ENCODE data around the gene CDC42BPG. TPM values are rescaled to one million over a fixed set of nuclear protein-coding genes. Genes with fewer than 3 reads are reported as not detected.

The CDC42BPG gene
- polyA plus RNA-seq, 6 donors from 2014 or later: 0.17 to 0.57 (median 0.33) TPM; not detected in 2

DNA sequence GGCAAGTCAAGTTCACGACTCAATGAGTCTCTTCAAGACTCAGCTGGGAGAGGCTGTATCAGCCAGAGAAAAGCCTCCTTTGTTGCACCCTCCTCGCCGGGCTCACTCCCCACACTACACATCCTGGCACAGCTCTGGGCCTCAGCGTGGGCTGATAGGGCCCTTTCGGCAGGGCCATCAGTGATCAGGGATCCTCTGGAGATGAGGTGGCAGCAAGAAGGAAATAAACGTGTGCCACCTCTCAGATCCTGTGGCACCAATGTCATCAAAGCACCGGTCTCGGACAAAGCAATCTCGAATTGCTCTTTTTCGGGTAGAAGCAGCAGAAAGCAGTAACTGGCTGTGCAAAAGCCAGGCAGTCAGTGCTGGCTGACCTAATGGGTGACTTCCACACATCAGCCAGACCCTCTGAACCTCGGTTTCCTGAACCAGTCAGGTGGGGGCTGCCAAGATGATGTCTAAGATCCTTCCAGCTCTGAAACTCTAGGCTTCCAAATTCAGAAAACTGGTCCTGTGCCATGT, 31.8 kb upstream of the CDC42BPG start:
- no peak for DNase-seq
- H3K27me3 Mint-ChIP-seq: no peaks in the 10 kb centered on the region
- H3K4me1 Mint-ChIP-seq: peaks cover 72 to 82% (median 78%) of the 10 kb centered on the region in 3 donors
- peaks cover 3 to 7% of the 10 kb centered on the region in 2 donors for H3K36me3 Mint-ChIP-seq
- peak overlapping the region in 4 of 6 donors; percentile 79 to 96 (median 90) for H3K27ac Mint-ChIP-seq
- no peaks in the 10 kb centered on the region for H3K9me3 Mint-ChIP-seq
- peak overlapping the region; percentile 89 to 99 (median 97) for H3K4me3 Mint-ChIP-seq
- ATAC-seq (ENCODE audit: low read depth in 2 of 2): no peak

DNA sequence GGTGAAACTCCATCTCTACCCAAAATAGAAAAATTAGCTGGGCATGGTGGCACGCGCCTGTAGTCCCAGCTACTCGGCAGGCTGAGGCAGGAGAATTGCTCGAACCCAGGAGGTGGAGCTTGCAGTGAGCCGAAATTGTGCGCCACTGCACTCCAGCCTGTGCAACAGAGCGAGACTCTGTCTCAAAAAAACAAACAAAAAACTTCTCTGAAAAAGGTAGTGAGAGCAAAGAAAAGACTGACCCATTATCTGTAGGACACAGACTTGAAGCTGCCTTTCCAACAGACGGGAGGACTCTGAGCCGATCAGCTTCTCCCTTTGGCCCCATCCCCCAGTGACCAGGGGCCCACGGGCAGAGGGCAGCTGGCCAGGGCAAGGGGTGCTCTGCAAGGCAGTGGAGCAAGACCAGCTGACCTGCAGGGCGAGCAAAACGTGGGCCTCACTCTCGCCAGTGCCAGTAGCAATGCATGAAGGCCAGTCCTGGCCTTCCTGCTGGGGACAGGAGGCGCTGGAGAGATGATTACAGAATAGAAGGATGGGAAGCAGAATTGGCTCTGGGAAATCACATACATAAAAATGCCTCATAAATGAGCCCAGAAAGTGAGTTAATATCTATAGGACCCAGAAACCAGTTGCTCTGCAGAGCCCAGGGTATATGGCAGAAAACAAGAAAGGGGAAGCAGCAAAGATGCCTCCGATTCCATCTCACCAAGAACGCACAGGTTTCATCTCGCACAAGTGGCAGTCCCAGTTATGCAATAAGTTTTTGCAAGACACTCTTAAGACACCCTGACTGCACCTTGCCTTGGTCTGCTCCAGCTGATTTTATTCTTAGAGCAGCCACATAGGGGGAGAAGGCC, 31.1 kb upstream of the CDC42BPG start:
- Mint-ChIP-seq H3K9me3 (no peaks in the 10 kb centered on the region), H3K27ac (peak overlapping the region in 4 of 6 donors; percentile 79 to 96 (median 90)), H3K36me3 (peaks cover 7% of the 10 kb centered on the region in 2 donors), H3K27me3 (no peaks in the 10 kb centered on the region), H3K4me1 (peaks cover 71 to 82% (median 78%) of the 10 kb centered on the region in 3 donors), H3K4me3 (peak overlapping the region; percentile 89 to 99 (median 97))
- no peak for ATAC-seq (ENCODE audit: low read depth in 2 of 2)
- no peak for DNase-seq

DNA sequence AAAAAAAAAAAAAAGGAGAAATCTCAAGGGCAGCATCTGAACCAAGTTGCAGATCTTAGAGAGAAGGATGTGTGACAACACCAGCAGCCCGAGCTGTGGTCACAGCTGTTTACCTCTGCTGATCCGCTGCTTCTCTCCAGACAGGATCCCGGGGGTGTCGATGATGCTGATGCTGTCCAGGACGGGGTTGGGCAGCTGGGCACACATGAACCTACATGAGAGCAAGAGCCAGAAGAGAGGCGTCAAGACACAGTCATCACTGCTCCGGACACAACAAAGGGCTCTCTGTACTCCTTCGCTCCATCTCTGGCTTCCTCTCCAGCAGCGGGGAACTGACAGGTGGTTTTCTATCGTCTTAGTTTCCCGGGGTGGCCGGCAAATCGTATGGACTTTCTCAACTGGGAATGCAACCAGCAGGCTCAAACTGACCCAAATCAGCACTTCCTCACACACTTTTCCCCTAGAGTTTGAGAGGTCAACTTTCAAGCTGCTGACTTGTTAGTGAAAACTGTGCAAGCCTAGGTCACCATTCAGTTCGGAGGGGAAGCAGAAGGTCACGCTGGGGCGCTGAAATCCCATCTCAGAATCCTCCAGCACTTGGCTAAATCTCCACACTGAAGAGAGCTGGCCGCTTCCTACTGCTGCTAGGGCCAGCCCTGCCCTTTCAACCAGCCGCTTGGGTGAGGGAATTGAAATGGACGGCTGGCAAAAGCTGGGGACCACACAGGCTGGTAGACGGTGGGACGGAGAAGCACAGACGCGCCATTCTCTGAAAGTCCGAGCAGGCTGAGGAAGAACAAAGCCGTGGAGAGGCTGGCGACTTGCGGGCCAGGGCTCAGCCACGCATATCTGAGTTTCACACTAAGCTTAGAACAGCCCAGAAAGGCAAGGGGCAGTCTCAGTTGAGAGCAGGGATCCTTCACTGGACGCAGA, 30.1 kb upstream of the CDC42BPG start:
- peak overlapping the region; percentile 65 to 99 (median 97) for H3K4me3 Mint-ChIP-seq
- peaks cover 61 to 82% (median 78%) of the 10 kb centered on the region in 3 donors for H3K4me1 Mint-ChIP-seq
- DNase-seq (no peak), ATAC-seq (ENCODE audit: low read depth in 2 of 2) (no peak)
- H3K27me3 Mint-ChIP-seq: no peaks in the 10 kb centered on the region
- H3K36me3 Mint-ChIP-seq: peaks cover 7% of the 10 kb centered on the region in 2 donors
- no peaks in the 10 kb centered on the region for H3K9me3 Mint-ChIP-seq
- peak overlapping the region in 3 of 6 donors; percentile 15 to 82 (median 80) for H3K27ac Mint-ChIP-seq

DNA sequence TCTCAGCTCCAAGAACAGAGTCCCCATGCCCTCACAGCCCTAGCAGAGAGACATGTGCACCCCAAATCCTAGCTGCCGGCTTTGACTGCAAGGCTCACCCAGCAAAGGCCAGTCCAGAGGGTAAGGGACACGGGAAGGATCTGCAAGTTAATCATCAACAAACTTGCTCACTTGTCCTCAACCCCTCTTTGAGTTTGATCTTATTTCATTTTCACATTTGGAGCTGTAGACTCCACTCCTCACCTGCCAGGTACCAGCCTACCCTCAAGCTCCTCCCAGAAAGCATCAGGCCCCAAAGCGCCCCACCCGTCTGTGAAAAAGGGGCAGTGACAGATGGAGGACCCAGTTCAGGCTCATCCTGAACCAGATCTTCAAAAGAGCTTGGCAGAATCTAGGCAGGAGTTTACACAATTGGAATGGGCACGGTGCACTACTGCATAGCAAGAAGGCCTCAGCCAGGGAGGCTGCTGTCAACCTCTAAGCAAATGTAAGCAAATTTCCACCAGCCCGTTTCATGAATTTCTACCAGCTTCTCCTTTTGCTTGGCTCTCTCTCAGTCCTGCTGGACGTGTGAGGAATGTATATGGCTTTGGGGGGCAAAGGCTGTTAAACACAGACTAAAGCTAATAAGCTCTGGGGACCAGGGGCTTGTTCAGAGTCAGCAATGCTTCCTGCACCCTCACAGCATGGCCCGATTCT, 28.5 kb upstream of the CDC42BPG start:
- DNase-seq: no peak
- H3K36me3 Mint-ChIP-seq: peaks cover 7% of the 10 kb centered on the region in 2 donors

DNA sequence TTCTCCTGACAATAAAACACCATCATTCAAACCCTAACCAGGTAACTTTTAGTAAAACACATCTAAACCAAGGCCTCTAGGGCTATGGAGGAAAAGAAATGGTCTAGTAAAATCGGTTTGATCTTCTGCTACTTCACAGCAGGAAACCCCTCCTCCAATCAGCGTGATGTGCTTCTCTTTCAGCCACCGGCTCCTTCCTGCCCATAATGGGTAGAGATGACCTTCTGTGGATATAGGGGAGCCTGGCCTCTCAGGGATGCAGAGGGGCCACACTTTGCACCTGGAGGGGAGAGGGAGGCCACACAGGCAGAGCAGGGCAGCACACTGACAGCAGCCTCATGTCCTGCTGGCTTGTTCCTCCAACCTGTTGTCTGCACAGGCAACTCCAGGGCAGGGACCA, 27.0 kb upstream of the CDC42BPG start:
- DNase-seq: no peak
- Mint-ChIP-seq H3K4me1 (peaks cover 52 to 90% (median 84%) of the 10 kb centered on the region in 3 donors), H3K27me3 (no peaks in the 10 kb centered on the region), H3K27ac (peak overlapping the region in 4 of 6 donors; percentile 42 to 82 (median 68)), H3K9me3 (no peaks in the 10 kb centered on the region), H3K36me3 (peaks cover 7 to 13% of the 10 kb centered on the region in 2 donors), H3K4me3 (peak overlapping the region; percentile 45 to 80 (median 72))
- ATAC-seq (ENCODE audit: low read depth in 2 of 2): no peak

More for the DNA sequence above, 28.5 kb upstream of the CDC42BPG start:
- no peaks in the 10 kb centered on the region for H3K9me3 Mint-ChIP-seq
- no peaks in the 10 kb centered on the region for H3K27me3 Mint-ChIP-seq
- H3K4me3 Mint-ChIP-seq: peak overlapping the region; percentile 45 to 80 (median 72)
- no peak for ATAC-seq (ENCODE audit: low read depth in 2 of 2)
- peak overlapping the region in 5 of 6 donors; percentile 49 to 84 (median 77) for H3K27ac Mint-ChIP-seq
- peaks cover 58 to 89% (median 85%) of the 10 kb centered on the region in 3 donors for H3K4me1 Mint-ChIP-seq

DNA sequence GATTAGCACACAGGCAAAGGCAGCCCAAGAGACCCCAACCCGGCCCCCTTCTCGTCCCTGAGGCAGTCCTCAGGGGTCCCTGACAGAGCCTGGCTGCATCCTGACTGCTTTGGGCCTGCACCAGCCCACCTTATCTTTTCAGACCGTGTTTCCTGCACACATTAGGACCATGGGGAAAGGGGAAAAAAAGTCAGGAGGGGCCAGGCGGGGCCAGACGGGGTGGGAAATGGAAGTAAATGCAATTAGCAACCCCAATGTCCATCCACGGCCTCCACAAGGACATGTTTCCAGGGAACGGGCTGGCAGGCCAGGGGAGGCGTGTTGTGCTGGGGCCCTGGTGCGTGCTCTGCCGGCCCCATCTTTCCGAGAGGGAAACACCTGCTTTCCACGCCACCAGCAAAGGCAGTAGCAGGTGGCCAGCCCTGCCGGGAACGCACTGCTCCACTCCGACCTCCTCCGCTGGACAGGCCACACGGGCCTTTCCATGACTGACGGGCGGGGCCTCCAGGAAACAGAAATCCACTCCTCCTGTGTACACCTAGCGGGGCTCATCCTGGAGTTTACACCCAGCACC, 26.5 kb upstream of the CDC42BPG start:
- ATAC-seq (ENCODE audit: low read depth in 2 of 2) (no peak), DNase-seq (no peak)
- Mint-ChIP-seq H3K27me3 (no peaks in the 10 kb centered on the region), H3K36me3 (peaks cover 7 to 18% of the 10 kb centered on the region in 2 donors), H3K9me3 (peaks cover 0 to 2% (median 0%) of the 10 kb centered on the region in 7 donors), H3K4me1 (peaks cover 53 to 90% (median 84%) of the 10 kb centered on the region in 3 donors), H3K4me3 (peak overlapping the region; percentile 45 to 80 (median 72)), H3K27ac (peak overlapping the region in 4 of 6 donors; percentile 62 to 84 (median 82))

DNA sequence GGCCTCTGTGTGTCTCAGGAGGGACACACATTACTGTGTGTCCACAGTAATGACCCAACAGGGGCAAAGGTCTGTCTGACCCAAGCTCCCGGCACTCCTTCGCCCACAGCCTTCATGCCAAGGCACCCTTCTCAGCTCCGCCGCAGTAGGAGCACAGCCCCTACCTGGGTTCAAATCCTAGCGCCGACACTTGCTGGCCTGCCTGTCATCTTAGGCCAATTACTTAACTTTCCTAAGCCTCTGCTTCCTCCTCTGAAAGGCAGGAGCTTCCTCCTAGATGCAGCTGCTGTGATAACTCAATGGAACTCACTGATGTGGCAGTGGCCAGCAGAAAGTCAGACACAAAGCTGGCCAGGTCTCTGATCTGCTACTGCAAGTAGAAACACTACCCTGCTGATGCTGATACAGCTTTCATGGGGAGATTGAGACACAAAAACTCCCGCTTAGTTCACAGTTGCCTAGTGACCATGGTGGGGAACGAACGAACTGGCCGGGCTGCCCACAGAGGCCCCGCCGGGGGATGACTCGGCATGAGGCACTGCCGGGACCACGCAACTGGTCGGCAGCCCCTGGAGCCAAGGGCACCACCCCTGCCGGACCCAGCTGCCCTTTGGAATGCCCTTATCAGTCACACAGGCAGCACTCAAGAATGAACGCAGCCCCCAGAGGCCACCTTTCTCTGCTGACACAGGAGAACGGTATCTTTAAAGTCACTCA, 25.9 kb upstream of the CDC42BPG start:
- DNase-seq (no peak), ATAC-seq (ENCODE audit: low read depth in 2 of 2) (no peak)
- Mint-ChIP-seq H3K27ac (peak overlapping the region in 4 of 6 donors; percentile 27 to 95 (median 74)), H3K4me3 (peak overlapping the region in 7 of 8 donors; percentile 40 to 80 (median 70)), H3K36me3 (peaks cover 7 to 23% of the 10 kb centered on the region in 2 donors), H3K27me3 (no peaks in the 10 kb centered on the region), H3K4me1 (peaks cover 53 to 90% (median 84%) of the 10 kb centered on the region in 3 donors), H3K9me3 (peaks cover 0 to 5% (median 0%) of the 10 kb centered on the region in 7 donors)

DNA sequence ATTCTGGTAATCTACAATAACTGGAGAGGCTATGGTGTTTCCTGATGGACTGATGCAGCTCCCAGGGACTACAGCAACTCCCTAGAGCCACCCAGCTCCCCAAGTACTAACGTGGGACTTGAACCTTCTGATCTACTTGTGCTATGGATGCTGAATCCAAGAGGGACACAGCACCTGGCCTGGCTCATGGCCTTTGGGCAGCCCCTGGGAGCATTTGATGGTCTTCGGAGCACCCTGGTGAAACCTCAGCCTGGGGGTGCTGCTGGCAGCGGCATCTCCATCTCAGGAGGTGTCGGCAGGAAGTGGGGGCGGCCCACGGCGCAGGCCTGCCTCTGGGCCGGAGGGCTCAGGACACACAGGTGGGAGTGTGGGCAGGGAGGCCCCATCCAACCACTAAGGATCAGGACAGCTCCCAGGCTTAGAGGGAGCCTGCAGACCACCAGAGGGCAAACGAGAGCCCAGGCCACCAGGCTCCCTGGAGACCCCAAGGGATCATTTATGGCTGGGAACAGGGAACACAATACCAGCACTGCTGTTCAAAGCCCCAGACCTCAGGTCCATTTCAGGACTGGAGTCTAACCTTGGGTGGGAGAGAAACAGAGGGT, 25.2 kb upstream of the CDC42BPG start:
- ATAC-seq (ENCODE audit: low read depth in 2 of 2): no peak
- no peak for DNase-seq
- peaks cover 0 to 5% (median 0%) of the 10 kb centered on the region in 7 donors for H3K9me3 Mint-ChIP-seq
- H3K36me3 Mint-ChIP-seq: peaks cover 7 to 23% of the 10 kb centered on the region in 2 donors
- peak overlapping the region in 3 of 8 donors; percentile 56 to 73 (median 70) for H3K4me3 Mint-ChIP-seq
- no peaks in the 10 kb centered on the region for H3K27me3 Mint-ChIP-seq
- H3K4me1 Mint-ChIP-seq: peaks cover 51 to 90% (median 84%) of the 10 kb centered on the region in 3 donors
- peak overlapping the region in 4 of 6 donors; percentile 24 to 77 (median 40) for H3K27ac Mint-ChIP-seq

DNA sequence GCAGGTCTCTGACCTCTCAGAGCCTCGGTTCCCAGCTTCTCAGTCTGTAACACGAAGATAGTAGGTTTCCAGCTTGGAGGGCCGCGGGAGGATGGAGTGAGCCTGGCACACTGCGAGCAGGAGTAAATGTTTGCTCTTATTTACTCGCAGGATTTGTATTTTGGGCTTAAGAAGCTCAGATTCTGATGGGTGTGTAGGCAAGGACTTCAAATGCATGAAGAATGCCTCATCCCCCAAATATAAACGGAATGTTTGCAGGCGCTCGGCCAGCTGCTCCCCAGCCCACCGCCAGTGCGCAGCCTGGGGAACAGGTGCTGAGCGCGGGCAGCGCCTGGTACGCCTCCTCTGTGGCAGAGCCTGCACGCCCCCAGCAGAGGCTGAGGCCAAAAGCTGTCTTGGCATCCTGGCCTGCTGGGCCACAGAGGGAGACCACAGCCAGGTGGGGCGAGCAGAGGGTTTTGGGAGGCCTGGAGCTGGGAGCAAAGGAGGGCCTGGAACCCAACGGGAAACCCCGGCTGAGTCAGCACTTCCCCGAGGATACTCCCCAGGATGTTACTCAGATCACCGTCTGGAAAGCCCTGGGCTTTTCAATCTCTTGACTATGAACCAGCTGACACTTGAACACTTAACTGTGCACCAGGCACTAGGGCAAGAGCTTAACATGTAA, 24.6 kb upstream of the CDC42BPG start:
- Mint-ChIP-seq H3K4me3 (peak overlapping the region in 5 of 8 donors; percentile 45 to 73 (median 56)), H3K27ac (peak overlapping the region in 3 of 6 donors; percentile 33 to 77 (median 54)), H3K36me3 (peaks cover 7 to 23% of the 10 kb centered on the region in 2 donors), H3K27me3 (no peaks in the 10 kb centered on the region), H3K9me3 (peaks cover 0 to 5% (median 0%) of the 10 kb centered on the region in 7 donors), H3K4me1 (peaks cover 46 to 90% (median 85%) of the 10 kb centered on the region in 3 donors)
- ATAC-seq (ENCODE audit: low read depth in 2 of 2) (peak; percentile 23 to 27), DNase-seq (no peak)

DNA sequence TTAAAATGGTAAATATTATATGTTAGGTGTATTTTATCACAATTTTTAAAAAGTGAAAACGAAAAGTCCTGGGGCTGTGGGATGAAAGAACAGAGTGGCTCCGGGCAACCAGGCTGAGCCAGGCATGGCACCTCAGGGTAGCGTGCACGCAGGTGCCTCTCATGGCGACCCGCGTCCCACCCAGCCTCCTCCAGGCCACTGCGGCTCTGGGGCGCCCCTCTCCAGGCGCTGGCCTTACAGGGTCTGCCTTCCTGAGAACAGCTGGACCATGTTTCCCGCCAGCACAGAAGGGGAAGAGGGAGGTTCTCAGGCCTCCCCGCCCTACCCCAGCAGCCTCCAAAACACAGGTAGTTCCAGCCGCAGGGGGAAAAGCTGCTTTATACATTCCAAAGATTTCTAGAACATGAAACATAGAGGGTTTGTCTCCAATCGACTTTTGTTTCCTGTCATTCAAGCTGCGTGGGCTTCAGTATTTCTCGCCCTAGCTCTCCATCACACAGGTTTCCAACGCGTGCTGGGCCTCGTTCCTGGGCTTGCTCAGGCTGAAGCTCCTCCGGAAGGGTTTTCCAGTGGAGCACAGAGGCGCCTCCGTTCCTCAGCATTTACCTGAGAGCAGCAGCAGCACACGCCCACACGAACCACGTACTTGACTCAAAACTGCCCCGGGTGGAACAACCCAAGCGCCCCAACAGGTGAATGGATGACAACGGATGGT, 23.5 kb upstream of the CDC42BPG start:
- Mint-ChIP-seq H3K4me1 (peaks cover 44 to 94% (median 89%) of the 10 kb centered on the region in 3 donors), H3K27ac (peak overlapping the region in 3 of 6 donors; percentile 47 to 54 (median 49))

More for the DNA sequence above, 23.5 kb upstream of the CDC42BPG start:
- Mint-ChIP-seq H3K4me3 (peak overlapping the region in 6 of 8 donors; percentile 37 to 83 (median 56)), H3K36me3 (peaks cover 4 to 23% of the 10 kb centered on the region in 2 donors), H3K27me3 (no peaks in the 10 kb centered on the region), H3K9me3 (peaks cover 0 to 5% (median 0%) of the 10 kb centered on the region in 7 donors)
- DNase-seq: no peak
- ATAC-seq (ENCODE audit: low read depth in 2 of 2): no peak

Data from naive B cell (primary cell).